CD4-positive, alpha-beta T cell treated with Interleukin-10 for 1 hour (primary cell): Measurements from ENCODE around the gene NPAS2.

Experiments used
- DNase-seq: peaks from one replicate; pipeline ENCODE4 v3.0.0-alpha.2; 2020

NPAS2 gene

GRCh38 chr2:100974712-100975520 is 155.0 kb downstream of the NPAS2 start:
- DNase-seq, result no peak

DNA sequence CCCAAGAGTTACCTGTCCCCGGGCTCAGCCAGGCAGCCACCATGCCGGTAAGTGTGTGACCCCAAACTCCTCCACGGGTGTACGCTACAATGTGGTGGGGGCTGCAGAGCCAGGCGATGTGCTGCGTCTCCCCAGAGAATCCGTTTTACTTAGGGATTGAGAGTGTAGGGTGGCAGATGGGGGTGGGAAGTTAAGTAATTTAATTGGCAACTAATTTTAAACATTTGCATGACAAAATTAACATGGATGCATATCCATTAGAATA is 155.5 kb downstream of the NPAS2 start:
- DNase-seq, result no peak

GRCh38 chr2:100976061-100976460 is 156.1 kb downstream of the NPAS2 start:
- DNase-seq, result no peak

- no peak for DNase-seq
Observed at GRCh38 chr2:100976645-100977391, 156.9 kb downstream of the NPAS2 start.

GRCh38 chr2:100977511-100977910 is 157.6 kb downstream of the NPAS2 start:
- DNase-seq, result no peak

DNA sequence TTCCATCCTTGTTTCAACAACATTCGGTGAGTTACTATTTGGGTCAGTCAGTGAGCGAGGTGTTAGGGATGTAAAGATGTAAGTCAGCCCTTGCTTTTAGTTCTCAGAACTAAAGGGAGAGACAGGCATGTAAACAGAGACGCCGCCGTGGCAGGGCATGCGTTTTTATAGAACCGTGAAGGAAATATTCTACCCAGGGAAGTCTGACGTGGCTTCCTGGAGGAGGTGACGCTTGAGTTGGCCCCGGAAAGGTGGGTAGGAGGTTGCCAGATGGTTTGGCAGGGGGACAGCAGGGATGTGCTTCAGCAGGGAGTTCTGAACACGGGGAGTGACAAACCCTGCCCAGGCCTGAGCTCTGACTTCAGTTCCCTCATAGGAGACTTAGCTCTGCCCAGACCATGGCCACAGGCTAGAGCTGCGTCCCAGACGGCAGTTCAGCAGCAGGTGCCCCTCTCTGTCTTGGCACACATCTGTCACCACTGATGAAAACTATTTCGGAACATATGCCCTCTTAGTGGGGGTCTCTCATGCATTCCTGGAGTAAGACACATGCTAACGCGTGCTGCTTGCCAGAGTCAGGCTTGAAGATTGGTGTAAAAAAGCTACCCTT is 158.7 kb downstream of the NPAS2 start:
- DNase-seq, result no peak

- no peak for DNase-seq
Observed at GRCh38 chr2:100980046-100980445, 160.1 kb downstream of the NPAS2 start.

- no peak for DNase-seq
Observed at GRCh38 chr2:100981011-100981410, 161.1 kb downstream of the NPAS2 start.

DNA sequence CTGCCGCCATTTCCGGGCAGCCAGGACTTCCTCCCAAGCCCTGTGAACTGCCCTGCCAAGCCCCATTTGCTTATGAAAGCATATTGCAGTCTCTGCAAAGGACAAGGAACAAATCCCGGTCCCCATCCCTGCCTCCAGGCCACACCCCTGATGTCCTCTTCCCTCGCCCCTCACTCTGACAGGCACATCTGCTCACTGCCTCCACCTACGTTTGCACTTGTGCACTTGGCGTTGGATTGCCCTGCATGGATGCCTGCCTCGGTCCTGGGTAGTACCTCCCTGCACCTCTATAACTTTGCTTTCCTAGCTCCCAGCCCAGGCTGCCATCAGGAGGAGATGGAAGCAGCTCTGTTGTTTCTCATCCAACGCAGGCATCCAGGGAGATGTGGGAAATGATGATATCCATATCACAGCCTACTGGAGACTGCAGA is 162.5 kb downstream of the NPAS2 start:
- no peak for DNase-seq

DNA sequence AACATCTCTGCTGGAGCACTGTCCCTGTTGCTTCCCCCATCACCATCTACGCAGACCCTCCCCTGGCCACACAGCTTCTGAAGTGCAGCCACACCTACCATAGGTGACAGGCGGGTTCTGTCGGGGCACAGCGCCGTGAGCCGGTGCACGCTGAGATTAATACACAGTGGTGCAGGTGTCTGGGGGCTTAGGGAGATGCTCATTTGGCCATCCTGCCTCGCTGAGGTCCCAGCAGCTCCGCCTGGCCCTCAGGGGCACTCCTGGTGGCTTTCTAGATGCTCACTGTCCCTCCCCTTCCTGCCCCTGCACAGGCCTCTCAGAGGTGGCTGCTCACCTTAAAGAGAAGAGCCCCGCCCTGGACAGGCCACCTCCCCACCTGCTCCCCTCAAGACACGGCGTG is 163.3 kb downstream of the NPAS2 start:
- no peak for DNase-seq

- DNase-seq, result no peak
Observed at GRCh38 chr2:100983684-100984310, 163.9 kb downstream of the NPAS2 start.

DNA sequence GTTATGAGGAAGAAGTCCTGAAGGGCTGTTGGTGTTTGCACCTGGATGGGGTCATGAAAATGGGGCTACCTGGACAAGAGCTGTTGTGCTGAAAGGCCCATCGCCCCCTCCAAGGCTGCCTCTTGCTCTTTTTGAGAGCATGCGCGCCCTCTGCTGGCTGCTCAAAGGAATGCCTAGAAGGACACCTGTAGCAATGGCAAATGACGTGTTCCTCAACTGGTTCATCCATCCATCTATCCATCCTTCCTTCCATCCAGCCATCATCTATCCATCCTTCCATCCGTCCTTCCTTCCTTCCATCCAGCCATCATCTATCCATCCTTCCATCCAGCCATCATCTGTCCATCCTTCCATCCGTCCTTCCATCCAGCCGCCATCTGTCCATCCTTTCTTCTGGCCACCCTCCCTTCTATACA is 165.0 kb downstream of the NPAS2 start:
- peak; percentile 76 for DNase-seq

- no peak for DNase-seq
Observed at GRCh38 chr2:100986157-100986556, 166.2 kb downstream of the NPAS2 start.

GRCh38 chr2:100987536-100987935 is 167.6 kb downstream of the NPAS2 start:
- DNase-seq, result no peak

- no peak for DNase-seq
Observed at GRCh38 chr2:100987974-100988373, 168.0 kb downstream of the NPAS2 start.

DNA sequence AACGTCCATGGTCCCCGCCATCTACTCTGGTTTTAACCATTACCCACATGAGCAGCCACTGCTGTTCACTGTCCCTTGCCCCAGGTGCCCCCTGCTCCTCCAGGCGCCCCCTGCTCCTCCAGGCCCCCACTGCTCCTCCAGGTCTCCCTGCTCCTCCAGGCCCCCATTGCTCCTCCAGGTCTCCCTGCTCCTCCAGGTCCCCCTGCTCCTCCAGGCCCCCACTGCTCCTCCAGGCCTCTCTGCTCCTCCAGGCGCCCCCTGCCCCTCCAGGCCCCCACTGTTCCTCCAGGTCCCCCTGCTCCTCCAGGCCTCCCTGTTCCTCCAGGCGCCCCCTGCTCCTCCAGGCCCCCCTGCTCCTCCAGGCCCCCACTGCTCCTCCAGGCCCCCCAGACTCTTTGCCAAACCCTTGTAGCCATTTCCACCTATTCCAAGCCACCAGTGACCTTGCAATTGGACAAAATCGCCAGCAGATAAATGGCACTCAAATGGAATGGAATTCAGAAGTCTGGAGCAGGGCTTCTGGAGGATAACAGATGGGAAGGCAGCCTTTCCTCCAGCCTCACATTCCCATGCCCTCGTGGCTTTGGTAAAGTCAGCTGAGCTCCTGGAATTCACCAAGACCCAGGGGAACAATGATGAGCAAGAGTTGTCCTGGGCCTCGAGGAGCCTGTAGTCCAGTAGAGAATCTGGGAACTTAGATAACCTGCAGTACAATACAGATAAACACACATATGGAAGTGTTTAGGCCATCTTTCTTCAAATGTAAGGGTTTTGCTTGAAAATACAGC is 168.9 kb downstream of the NPAS2 start:
- DNase-seq, result no peak

GRCh38 chr2:100989666-100990065 is 169.7 kb downstream of the NPAS2 start:
- DNase-seq, result no peak

DNA sequence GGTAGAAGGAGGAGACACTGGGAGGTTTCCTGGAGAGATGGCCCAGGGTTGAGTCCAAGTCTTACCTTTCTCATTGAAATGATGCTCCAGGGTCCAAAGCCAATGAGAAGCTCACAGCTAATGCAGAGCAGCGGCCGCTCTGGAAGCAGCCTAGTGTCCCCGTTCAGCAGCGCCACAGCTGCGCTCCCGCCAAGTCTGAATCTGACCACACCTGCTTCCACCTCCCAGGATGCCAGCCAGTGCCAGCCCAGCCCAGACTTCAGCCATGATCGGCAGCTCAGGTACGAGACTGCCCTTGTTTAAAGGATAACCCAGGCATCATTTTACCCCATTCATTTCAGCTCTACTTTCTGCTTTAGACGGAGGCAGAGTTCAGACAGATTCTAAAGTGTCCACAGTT is 170.2 kb downstream of the NPAS2 start:
- DNase-seq, result no peak

DNA sequence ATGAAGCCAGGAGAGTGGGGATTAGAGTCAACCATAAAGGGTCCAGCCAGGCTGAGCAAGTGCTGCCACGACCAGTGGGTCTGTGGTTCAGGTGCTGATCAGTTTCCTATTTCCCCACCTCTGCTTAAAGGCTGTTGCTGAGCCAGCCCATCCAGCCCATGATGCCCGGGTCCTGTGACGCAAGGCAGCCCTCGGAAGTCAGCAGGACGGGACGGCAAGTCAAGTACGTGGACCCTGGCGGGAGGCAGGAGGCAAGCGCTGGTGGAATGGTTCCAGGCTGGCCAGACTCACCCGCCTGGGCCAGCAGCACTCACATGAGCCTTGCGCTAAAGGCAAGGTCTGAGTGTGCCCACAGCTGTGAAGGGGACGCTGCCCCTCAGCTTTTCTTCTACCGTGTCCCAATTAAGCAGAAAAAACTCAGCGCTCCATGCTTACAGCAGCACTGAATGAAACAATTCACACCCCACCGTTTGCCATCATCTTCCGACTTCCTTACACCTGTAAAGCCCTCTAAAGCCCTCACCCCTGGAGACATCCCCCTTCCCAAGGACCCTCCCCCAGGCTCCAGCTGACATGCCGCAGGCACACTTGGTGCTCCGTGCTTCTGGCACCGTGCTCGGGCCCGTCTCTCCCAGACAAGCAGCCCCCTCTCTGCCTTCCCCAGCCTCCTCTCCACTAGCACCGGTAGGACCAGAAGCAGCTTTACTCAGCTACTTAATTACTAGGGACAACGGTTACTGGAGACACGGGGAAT is 170.9 kb downstream of the NPAS2 start:
- no peak for DNase-seq

GRCh38 chr2:100991404-100991773 is 171.4 kb downstream of the NPAS2 start:
- no peak for DNase-seq

GRCh38 chr2:100992262-100992661 is 172.3 kb downstream of the NPAS2 start:
- DNase-seq, result no peak

GRCh38 chr2:100993294-100993693 is 173.4 kb downstream of the NPAS2 start:
- no peak for DNase-seq
